PC-3 (cell line): ENCODE results near the gene SIL1. TPM values are rescaled to one million over a fixed set of nuclear protein-coding genes. Genes with fewer than 3 reads are reported as not detected.

Source experiments
- ATAC-seq: fragments of 200-7000 bp; cut with Tn5 transposase; 2 replicates; pipeline ENCODE4 v1.9.1; 2020; ENCODE audit warnings: mild to moderate bottlenecking, moderate library complexity
- BruUV-seq: library from RNA; stranded (reverse); fragments of 400-500 nt; replicated peaks from 2 replicates; lab custom pipeline; 2021; lab: Mats Ljungman, UMichigan
- CTCF ChIA-PET: fragments of 300-600 bp; sonication (Branson Sonifier 250); formaldehyde crosslinking; loops from one replicate; lab custom pipeline; 2022; ENCODE audit warnings: antibody characterized with exemption; lab: Charles Lee
- POLR2A ChIA-PET: fragments of 300-600 bp; sonication (Branson Sonifier 250); formaldehyde crosslinking; loops from one replicate; lab custom pipeline; 2022; ENCODE audit warnings: antibody characterized with exemption; ENCODE audit not compliant: unreplicated experiment; lab: Charles Lee
- DNase-seq: peaks from one replicate; pipeline ENCODE4 v3.0.0-alpha.2; 2015
- H2AFZ ChIP-seq: fragments of 300-600 bp; sonication (generic); 2 replicates; pipeline ENCODE4 v1.6.0; 2016; ENCODE audit warnings: antibody characterized with exemption, low read length
- H3F3A ChIP-seq: fragments of 300-600 bp; sonication (generic); one replicate; pipeline ENCODE4 v1.6.0; 2017; ENCODE audit warnings: antibody characterized with exemption, low read length, control low read depth, mild to moderate bottlenecking; ENCODE audit not compliant: unreplicated experiment
- H3K27ac ChIP-seq: fragments of 300-600 bp; sonication (generic); 2 replicates; pipeline ENCODE4 v1.5.1; 2016; ENCODE audit warnings: mild to moderate bottlenecking, low read length
- H3K27me3 ChIP-seq: fragments of 300-600 bp; sonication (generic); 2 replicates; pipeline ENCODE4 v1.6.1; 2016; ENCODE audit warnings: low read length, mixed read lengths
- H3K36me3 ChIP-seq: fragments of 300-600 bp; sonication (generic); 2 replicates; pipeline ENCODE4 v1.6.1; 2016; ENCODE audit warnings: low read depth, mixed run types, low read length, mixed read lengths
- H3K4me1 ChIP-seq: fragments of 300-600 bp; sonication (generic); 2 replicates; pipeline ENCODE4 v1.5.1; 2016; ENCODE audit warnings: low read length; ENCODE audit not compliant: insufficient read depth
- H3K4me2 ChIP-seq: fragments of 300-600 bp; sonication (generic); 2 replicates; pipeline ENCODE4 v1.6.0; 2016; ENCODE audit warnings: low read length
- H3K4me3 ChIP-seq: fragments of 300-600 bp; sonication (generic); 2 replicates; pipeline ENCODE4 v1.5.1; 2016; ENCODE audit warnings: mild to moderate bottlenecking, low read length, mixed read lengths
- H3K79me2 ChIP-seq: fragments of 300-600 bp; sonication (generic); 2 replicates; pipeline ENCODE4 v1.6.1; 2017; ENCODE audit warnings: low read length, mixed read lengths
- H3K9ac ChIP-seq: fragments of 300-600 bp; sonication (generic); 2 replicates; pipeline ENCODE4 v1.6.0; 2016; ENCODE audit warnings: mild to moderate bottlenecking, low read length
- H3K9me2 ChIP-seq: fragments of 300-600 bp; sonication (generic); replicated peaks from 2 replicates; pipeline ENCODE4 v1.6.1; 2016; ENCODE audit warnings: mixed run types, low read length, mixed read lengths
- H3K9me3 ChIP-seq: fragments of 300-600 bp; sonication (generic); 2 replicates; pipeline ENCODE4 v1.6.1; 2016; ENCODE audit warnings: low read length, mixed read lengths
- H4K20me1 ChIP-seq: fragments of 300-600 bp; sonication (generic); 2 replicates; pipeline ENCODE4 v1.6.1; 2016; ENCODE audit warnings: low read length, mixed read lengths
- CTCF ChIP-seq: fragments of 300-600 bp; sonication (generic); conservative IDR thresholded peaks from 2 replicates; pipeline ENCODE4 v1.5.1; 2017; ENCODE audit warnings: antibody characterized with exemption, low read depth, mild to moderate bottlenecking, low read length
- EZH2 ChIP-seq: fragments of 300-600 bp; sonication (generic); IDR thresholded peaks from one replicate; pipeline ENCODE4 v1.6.1; 2017; ENCODE audit warnings: antibody characterized with exemption, mild to moderate bottlenecking, low read length; ENCODE audit not compliant: unreplicated experiment
- EZH2phosphoT487 ChIP-seq: fragments of 300-600 bp; sonication (generic); IDR thresholded peaks from 2 replicates; pipeline ENCODE4 v1.6.1; 2018; ENCODE audit warnings: mild to moderate bottlenecking, antibody characterized with exemption, low read length, borderline replicate concordance
- intact Hi-C: fragments of 100-400 bp; cut with micrococcal nuclease; formaldehyde crosslinking; loops from 2 replicates; pipeline ENCODE4 v1.9.0; 2023
- total RNA-seq: library from RNA; depleted of rRNA; stranded (reverse); fragments of >200 nt; gene quantifications from 2 replicates; pipeline ENCODE4 v1.2.3, GENCODE V29; 2014

SIL1 gene
- total RNA-seq, 1 experiment from 2014 or later = 7.9 TPM

- Histone ChIP-seq H3K9me3 (no peaks in the 10 kb centered on the region), H3K4me3 (no peak overlapping the region), H3K9me2 (no peaks in the 10 kb centered on the region), H3K4me1 (no peaks in the 10 kb centered on the region), H3K27me3 (no peaks in the 10 kb centered on the region), H3K9ac (no peak overlapping the region), H3F3A (no peaks in the 10 kb centered on the region), H3K79me2 (no peaks in the 10 kb centered on the region), H4K20me1 (no peaks in the 10 kb centered on the region), H3K36me3 (no peaks in the 10 kb centered on the region), H3K27ac (no peak overlapping the region), H3K4me2 (no peak overlapping the region), H2AFZ (no peak overlapping the region)
- no peak for DNase-seq
- TF ChIP-seq EZH2phosphoT487 (no peak), EZH2 (no peak), CTCF (no peak)
- ChIA-PET CTCF (no interaction called here), POLR2A (no interaction called here)
- BruUV-seq = no TSS peak
- intact Hi-C loops = no loop called here
- ATAC-seq = no peak
These were observed 294.9 kb downstream of the SIL1 start for GRCh38 chr5:138903130-138903775.

- no peak overlapping the region for H2AFZ ChIP-seq
- no TSS peak for BruUV-seq
- H3F3A ChIP-seq = no peaks in the 10 kb centered on the region
- no peaks in the 10 kb centered on the region for H3K79me2 ChIP-seq
- H3K9me2 ChIP-seq = no peaks in the 10 kb centered on the region
- no peak overlapping the region for H3K27ac ChIP-seq
- no peak overlapping the region for H3K9ac ChIP-seq
- TF ChIP-seq EZH2 = no peak
- TF ChIP-seq CTCF = no peak
- no peak for DNase-seq
- no peak overlapping the region for H3K4me2 ChIP-seq
- H3K4me1 ChIP-seq = no peaks in the 10 kb centered on the region
- POLR2A ChIA-PET = no interaction called here
- CTCF ChIA-PET = no interaction called here
- H3K9me3 ChIP-seq = no peaks in the 10 kb centered on the region
- intact Hi-C loops = no loop called here
- H3K27me3 ChIP-seq = no peaks in the 10 kb centered on the region
- no peak overlapping the region for H3K4me3 ChIP-seq
- no peak for ATAC-seq
- no peaks in the 10 kb centered on the region for H3K36me3 ChIP-seq
- H4K20me1 ChIP-seq = no peaks in the 10 kb centered on the region
These were observed 296.5 kb downstream of the SIL1 start for GRCh38 chr5:138901716-138902115.

- Histone ChIP-seq H3F3A (no peaks in the 10 kb centered on the region), H3K79me2 (no peaks in the 10 kb centered on the region), H3K9me2 (no peaks in the 10 kb centered on the region), H3K9me3 (no peaks in the 10 kb centered on the region), H3K27ac (no peak overlapping the region), H3K36me3 (no peaks in the 10 kb centered on the region), H3K27me3 (no peaks in the 10 kb centered on the region), H2AFZ (no peak overlapping the region), H3K4me1 (no peaks in the 10 kb centered on the region), H3K4me2 (no peak overlapping the region), H3K4me3 (no peak overlapping the region), H3K9ac (no peak overlapping the region), H4K20me1 (no peaks in the 10 kb centered on the region)
- intact Hi-C loops = no loop called here
- ChIA-PET CTCF (no interaction called here), POLR2A (no interaction called here)
- TF ChIP-seq EZH2 = no peak
- TF ChIP-seq CTCF = no peak
- no peak for TF ChIP-seq EZH2phosphoT487
- ATAC-seq = no peak
- BruUV-seq = no TSS peak
- no peak for DNase-seq
These were observed 297.7 kb downstream of the SIL1 start for GRCh38 chr5:138900281-138900965.
